Loucy (cell line): ENCODE results near the gene TUBB8B.
"Not testable (repeated sequence)": the region's sequence is repeated elsewhere in the genome, so short reads cannot be mapped to it uniquely, and the experiment has no call there.

Source experiments
- H2AFZ ChIP-seq: fragments of 200-600 bp; sonication (generic); 2 replicates; pipeline ENCODE4 v1.6.0; 2016; ENCODE audit warnings: antibody characterized with exemption, mild to moderate bottlenecking, low read length, moderate library complexity
- H3F3A ChIP-seq: fragments of 200-600 bp; 2 replicates; pipeline ENCODE4 v1.6.0; 2016; ENCODE audit warnings: antibody characterized with exemption, low read depth, mild to moderate bottlenecking
- H3K27me3 ChIP-seq: fragments of 200-600 bp; sonication (generic); 2 replicates; pipeline ENCODE4 v1.6.1; 2014; ENCODE audit warnings: low read length, mild to moderate bottlenecking; ENCODE audit not compliant: insufficient read depth, poor library complexity, severe bottlenecking
- H3K36me3 ChIP-seq: fragments of 200-600 bp; sonication (generic); 2 replicates; pipeline ENCODE4 v1.6.1; 2016; ENCODE audit warnings: low read length; ENCODE audit not compliant: insufficient read depth
- H3K4me1 ChIP-seq: fragments of 200-600 bp; sonication (generic); 2 replicates; pipeline ENCODE4 v1.5.1; 2014; ENCODE audit warnings: low read length, mild to moderate bottlenecking; ENCODE audit not compliant: insufficient read depth, poor library complexity, severe bottlenecking
- H3K4me2 ChIP-seq: fragments of 200-600 bp; sonication (generic); 2 replicates; pipeline ENCODE4 v1.6.0; 2014; ENCODE audit warnings: antibody characterized with exemption, low read length, low read depth, mild to moderate bottlenecking; ENCODE audit not compliant: poor library complexity, severe bottlenecking
- H3K4me3 ChIP-seq: fragments of 200-600 bp; sonication (generic); 2 replicates; pipeline ENCODE4 v1.5.1; 2014; ENCODE audit warnings: low read length, mild to moderate bottlenecking, mixed read lengths; ENCODE audit not compliant: poor library complexity, severe bottlenecking
- H3K79me2 ChIP-seq: fragments of 200-600 bp; sonication (generic); 2 replicates; pipeline ENCODE4 v1.6.1; 2014; ENCODE audit warnings: low read length; ENCODE audit not compliant: insufficient read depth
- H3K9ac ChIP-seq: fragments of 200-600 bp; sonication (generic); 2 replicates; pipeline ENCODE4 v1.6.0; 2014; ENCODE audit warnings: mild to moderate bottlenecking, low read depth, low read length, moderate library complexity; ENCODE audit not compliant: poor library complexity, severe bottlenecking
- H3K9me2 ChIP-seq: fragments of 200-600 bp; sonication (generic); replicated peaks from 2 replicates; pipeline ENCODE4 v1.6.1; 2016; ENCODE audit warnings: low read depth, low read length, mixed read lengths
- H3K9me3 ChIP-seq: fragments of 200-600 bp; sonication (generic); 2 replicates; pipeline ENCODE4 v1.6.1; 2014; ENCODE audit warnings: mild to moderate bottlenecking, antibody characterized with exemption, low read length, low read depth; ENCODE audit not compliant: insufficient read depth
- H4K20me1 ChIP-seq: fragments of 200-600 bp; sonication (generic); 2 replicates; pipeline ENCODE4 v1.6.0; 2014; ENCODE audit warnings: antibody characterized with exemption, low read length, mild to moderate bottlenecking; ENCODE audit not compliant: insufficient read depth, poor library complexity, severe bottlenecking

The TUBB8B gene

GRCh38 chr18:11383-12274, 37.8 kb downstream of the TUBB8B start:
- H3K79me2 ChIP-seq, H4K20me1 ChIP-seq, H3K27me3 ChIP-seq, H2AFZ ChIP-seq, H3K9me3 ChIP-seq, H3K36me3 ChIP-seq, H3F3A ChIP-seq, H3K4me1 ChIP-seq, H3K4me3 ChIP-seq, H3K9ac ChIP-seq, H3K4me2 ChIP-seq, H3K9me2 ChIP-seq: not testable (repeated sequence)

- H3F3A ChIP-seq, H3K9ac ChIP-seq, H3K4me3 ChIP-seq, H4K20me1 ChIP-seq, H3K36me3 ChIP-seq, H3K4me1 ChIP-seq, H3K27me3 ChIP-seq, H2AFZ ChIP-seq, H3K9me3 ChIP-seq, H3K79me2 ChIP-seq, H3K4me2 ChIP-seq, H3K9me2 ChIP-seq: not testable (repeated sequence)
Observed at GRCh38 chr18:10624-11184, 38.7 kb downstream of the TUBB8B start.

- H2AFZ ChIP-seq, H3K79me2 ChIP-seq, H3K9ac ChIP-seq, H3K9me3 ChIP-seq, H3F3A ChIP-seq, H3K4me1 ChIP-seq, H3K4me2 ChIP-seq, H4K20me1 ChIP-seq, H3K4me3 ChIP-seq, H3K36me3 ChIP-seq, H3K9me2 ChIP-seq, H3K27me3 ChIP-seq: not testable (repeated sequence)
Observed at GRCh38 chr18:9937-10336, 39.5 kb downstream of the TUBB8B start.
